Measurements from ENCODE around the gene YAF2. TPM values are rescaled to one million over a fixed set of nuclear protein-coding genes. Genes with fewer than 3 reads are reported as not detected.
A peak's percentile ranks its signal among the peaks of the same experiment; 100 is the strongest.

The YAF2 gene
- total RNA-seq, 1 donor from 2014 or later: 30.5 TPM

GRCh38 chr12:42187799-42188198, 50.2 kb downstream of the YAF2 start:
- Mint-ChIP-seq H3K4me1 (ENCODE audit: low read depth) (peaks cover 2% of the 10 kb centered on the region), H3K27ac (no peak overlapping the region), H3K9me3 (ENCODE audit: low read depth) (peaks cover 3% of the 10 kb centered on the region), H3K4me3 (ENCODE audit: low read depth) (no peak overlapping the region), H3K27me3 (no peaks in the 10 kb centered on the region), H3K36me3 (ENCODE audit: insufficient read depth) (peaks cover 9% of the 10 kb centered on the region)
- TF ChIP-seq CTCF (IDR thresholded peaks at IDR 0.05; ENCODE audit: unreplicated experiment): no peak
- no peak for DNase-seq (ENCODE audit: low spot score, unreplicated experiment)

- H3K27ac Mint-ChIP-seq: no peak overlapping the region
- peaks cover 3% of the 10 kb centered on the region for H3K9me3 Mint-ChIP-seq (ENCODE audit: low read depth)
- peaks cover 7% of the 10 kb centered on the region for H3K36me3 Mint-ChIP-seq (ENCODE audit: insufficient read depth)
- H3K27me3 Mint-ChIP-seq: no peaks in the 10 kb centered on the region
- H3K4me1 Mint-ChIP-seq (ENCODE audit: low read depth): peaks cover 2% of the 10 kb centered on the region
- H3K4me3 Mint-ChIP-seq (ENCODE audit: low read depth): no peak overlapping the region
- TF ChIP-seq CTCF (IDR thresholded peaks at IDR 0.05; ENCODE audit: unreplicated experiment): no peak
- DNase-seq (ENCODE audit: low spot score, unreplicated experiment): no peak
These were observed 51.3 kb downstream of the YAF2 start for GRCh38 chr12:42186793-42187192.

- H3K27me3 Mint-ChIP-seq: no peaks in the 10 kb centered on the region
- no peak overlapping the region for H3K27ac Mint-ChIP-seq
- H3K4me3 Mint-ChIP-seq (ENCODE audit: low read depth): no peak overlapping the region
- peaks cover 13% of the 10 kb centered on the region for H3K36me3 Mint-ChIP-seq (ENCODE audit: insufficient read depth)
- TF ChIP-seq CTCF (IDR thresholded peaks at IDR 0.05; ENCODE audit: unreplicated experiment): no peak
- H3K9me3 Mint-ChIP-seq (ENCODE audit: low read depth): peaks cover 7% of the 10 kb centered on the region
- peaks cover 3% of the 10 kb centered on the region for H3K4me1 Mint-ChIP-seq (ENCODE audit: low read depth)
- no peak for DNase-seq (ENCODE audit: low spot score, unreplicated experiment)
These were observed 55.7 kb downstream of the YAF2 start for GRCh38 chr12:42182394-42182793.

- peaks cover 17% of the 10 kb centered on the region for H3K9me3 Mint-ChIP-seq (ENCODE audit: low read depth)
These were observed 57.0 kb downstream of the YAF2 start for GRCh38 chr12:42180990-42181596.

GRCh38 chr12:42178101-42178500, 59.9 kb downstream of the YAF2 start:
- Mint-ChIP-seq H3K4me3 (ENCODE audit: low read depth) (no peak overlapping the region), H3K27ac (no peak overlapping the region), H3K9me3 (ENCODE audit: low read depth) (peaks cover 18% of the 10 kb centered on the region), H3K27me3 (no peaks in the 10 kb centered on the region), H3K4me1 (ENCODE audit: low read depth) (peaks cover 3% of the 10 kb centered on the region), H3K36me3 (ENCODE audit: insufficient read depth) (peaks cover 25% of the 10 kb centered on the region)
- no peak for DNase-seq (ENCODE audit: low spot score, unreplicated experiment)
- TF ChIP-seq CTCF (IDR thresholded peaks at IDR 0.05; ENCODE audit: unreplicated experiment): no peak

More at GRCh38 chr12:42180990-42181596, 57.0 kb downstream of the YAF2 start:
- Mint-ChIP-seq H3K36me3 (ENCODE audit: insufficient read depth) (peaks cover 23% of the 10 kb centered on the region), H3K4me3 (ENCODE audit: low read depth) (no peak overlapping the region), H3K27ac (peak overlapping the region; percentile 5), H3K27me3 (no peaks in the 10 kb centered on the region), H3K4me1 (ENCODE audit: low read depth) (peaks cover 3% of the 10 kb centered on the region)
- DNase-seq (ENCODE audit: low spot score, unreplicated experiment): no peak
- TF ChIP-seq CTCF (IDR thresholded peaks at IDR 0.05; ENCODE audit: unreplicated experiment): no peak

Data from progenitor cell of endocrine pancreas (in vitro differentiated cells).